IPS-11a (cell line): ENCODE measurements around the gene NAA38.

Experiments
- H3K4me3 ChIP-seq: one replicate; pipeline ENCODE4 v1.5.1; 2013; ENCODE audit warnings: low read depth, low read length, control low read depth

NAA38 gene

GRCh38 chr17:7852919-7853690, 4.3 kb downstream of the NAA38 start:
- no peak overlapping the region for H3K4me3 ChIP-seq

- H3K4me3 ChIP-seq: no peak overlapping the region
These were observed 5.1 kb downstream of the NAA38 start for GRCh38 chr17:7852262-7852670.

- peak overlapping the region; percentile 74 for H3K4me3 ChIP-seq
These were observed 5.7 kb downstream of the NAA38 start for GRCh38 chr17:7851438-7852261.

- peak overlapping the region; percentile 74 for H3K4me3 ChIP-seq
These were observed 6.5 kb downstream of the NAA38 start for GRCh38 chr17:7850701-7851437.

- H3K4me3 ChIP-seq: no peak overlapping the region
These were observed 7.4 kb downstream of the NAA38 start for GRCh38 chr17:7849751-7850504.

GRCh38 chr17:7849130-7849750, 8.1 kb downstream of the NAA38 start:
- H3K4me3 ChIP-seq: no peak overlapping the region

- H3K4me3 ChIP-seq: no peak overlapping the region
These were observed 8.6 kb downstream of the NAA38 start for GRCh38 chr17:7848739-7849129.

- H3K4me3 ChIP-seq: no peak overlapping the region
These were observed 9.2 kb downstream of the NAA38 start for GRCh38 chr17:7848131-7848579.

GRCh38 chr17:7846765-7847661, 10.3 kb downstream of the NAA38 start:
- no peak overlapping the region for H3K4me3 ChIP-seq

GRCh38 chr17:7846063-7846735, 11.2 kb downstream of the NAA38 start:
- H3K4me3 ChIP-seq: no peak overlapping the region

- H3K4me3 ChIP-seq: no peak overlapping the region
These were observed 11.8 kb downstream of the NAA38 start for GRCh38 chr17:7845359-7846062.

- peak overlapping the region; percentile 47 for H3K4me3 ChIP-seq
These were observed 12.8 kb downstream of the NAA38 start for GRCh38 chr17:7844292-7845154.

- peak overlapping the region; percentile 47 for H3K4me3 ChIP-seq
These were observed 13.6 kb downstream of the NAA38 start for GRCh38 chr17:7843536-7844291.

- peak overlapping the region; percentile 47 for H3K4me3 ChIP-seq
These were observed 14.2 kb downstream of the NAA38 start for GRCh38 chr17:7843257-7843535.

- H3K4me3 ChIP-seq: peak overlapping the region; percentile 47
These were observed 14.7 kb downstream of the NAA38 start for GRCh38 chr17:7842380-7843256.
